HepG2 (cell line): ENCODE measurements around the gene SUN5. TPM values are rescaled to one million over a fixed set of nuclear protein-coding genes. Genes with fewer than 3 reads are reported as not detected.

Experiments
- CC2D1A ChIP-seq: sonication (generic); formaldehyde crosslinking; IDR thresholded peaks from 2 replicates; pipeline ENCODE4 v1.8.1; 2023; ENCODE audit warnings: mild to moderate bottlenecking, missing genetic modification reagents
- KDM5A ChIP-seq: fragments of 200-600 bp; sonication (generic); IDR thresholded peaks from 2 replicates; pipeline ENCODE4 v1.7.0; 2018; ENCODE audit warnings: antibody characterized with exemption, mild to moderate bottlenecking, low read length, borderline replicate concordance
- PHF21A ChIP-seq: sonication (generic); formaldehyde crosslinking; IDR thresholded peaks from 2 replicates; pipeline ENCODE4 v1.5.0; 2020; ENCODE audit warnings: mild to moderate bottlenecking, missing genetic modification reagents
- POLR2A ChIP-seq, 2 experiments: IDR thresholded peaks; 2 replicates each; pipeline ENCODE4 v1.6.1; 2011; ENCODE audit warnings: low read depth in 2 of 2, low read length in 2 of 2, mild to moderate bottlenecking in 1 of 2, moderate library complexity in 1 of 2; ENCODE audit not compliant: insufficient read depth in 1 of 2
- PRMT3 ChIP-seq: sonication (generic); formaldehyde crosslinking; IDR thresholded peaks from 2 replicates; pipeline ENCODE4 v1.8.1; 2022; ENCODE audit warnings: low read depth, mild to moderate bottlenecking, moderate library complexity, missing genetic modification reagents, borderline replicate concordance
- RFX1 ChIP-seq: fragments of 450-650 bp; IDR thresholded peaks from 2 replicates; pipeline ENCODE4 v1.6.1; 2017
- SSRP1 ChIP-seq: IDR thresholded peaks from 2 replicates; pipeline ENCODE4 v1.6.1; 2016; ENCODE audit warnings: control low read depth
- ZIK1 ChIP-seq: sonication (generic); formaldehyde crosslinking; IDR thresholded peaks from 2 replicates; pipeline ENCODE4 v1.5.0; 2020; ENCODE audit warnings: mild to moderate bottlenecking, low read depth, missing genetic modification reagents, borderline replicate concordance
- ZNF225 ChIP-seq: sonication (generic); formaldehyde crosslinking; IDR thresholded peaks from 2 replicates; pipeline ENCODE4 v1.4.0; 2020; ENCODE audit warnings: mild to moderate bottlenecking, missing genetic modification reagents
- ZNF253 ChIP-seq: sonication (generic); formaldehyde crosslinking; IDR thresholded peaks from 2 replicates; pipeline ENCODE4 v1.8.0; 2022; ENCODE audit warnings: mild to moderate bottlenecking, missing genetic modification reagents, borderline replicate concordance
- ZNF329 ChIP-seq: sonication (generic); formaldehyde crosslinking; IDR thresholded peaks from 2 replicates; pipeline ENCODE4 v1.9.0; 2021; ENCODE audit warnings: low read depth, mild to moderate bottlenecking, missing genetic modification reagents
- ZNF333 ChIP-seq: sonication (generic); formaldehyde crosslinking; IDR thresholded peaks from 2 replicates; pipeline ENCODE4 v1.4.0; 2020; ENCODE audit warnings: mild to moderate bottlenecking, missing genetic modification reagents, borderline replicate concordance
- ZNF510 ChIP-seq: sonication (generic); formaldehyde crosslinking; IDR thresholded peaks from 2 replicates; pipeline ENCODE4 v1.4.0; 2020; ENCODE audit warnings: low read depth, mild to moderate bottlenecking, missing genetic modification reagents
- ZNF629 ChIP-seq: sonication (generic); formaldehyde crosslinking; conservative IDR thresholded peaks from 2 replicates; pipeline ENCODE4 v1.5.0; 2020; ENCODE audit warnings: missing genetic modification reagents
- polyA plus RNA-seq, 8 experiments: library from polyadenylated mRNA; depleted of rRNA in 3 of 8; stranded (reverse) in 7 of 8; unstranded in 1 of 8; fragments of >200 nt; fragmentation: Illumina TruSeq in 4 of 8; extraction: Trizol in 4 of 8; gene quantifications; 2 replicates each; pipeline versions ENCODE4 v1.2.1 to v1.2.3, GENCODE V29; 2011 to 2016; ENCODE audit warnings: low read depth in 4 of 8, missing spikeins in 1 of 8, mixed read lengths in 1 of 8; ENCODE audit not compliant: insufficient read depth in 1 of 8
- total RNA-seq, 5 experiments: library from RNA; depleted of rRNA; stranded (reverse); fragments of >200 nt; fragmentation: Illumina TruSeq; extraction: Trizol; gene quantifications; 2 replicates each; pipeline ENCODE4 v1.2.3, GENCODE V29; 2016; ENCODE audit warnings: low read depth in 1 of 5
- TF ChIP-seq, protein P1 (sequence below): IDR thresholded peaks from 2 replicates; pipeline ENCODE4 v1.6.1; 2018; ENCODE audit warnings: missing genetic modification reagents
- TF ChIP-seq, protein P2 (sequence below): IDR thresholded peaks from 2 replicates; pipeline ENCODE4 v1.6.1; 2016; ENCODE audit warnings: low read depth, borderline replicate concordance
- TF ChIP-seq, protein P3 (sequence below): sonication (generic); formaldehyde crosslinking; IDR thresholded peaks from 2 replicates; pipeline ENCODE4 v1.4.0; 2020; ENCODE audit warnings: mild to moderate bottlenecking, missing genetic modification reagents
- TF ChIP-seq, protein P4 (sequence below): sonication (generic); formaldehyde crosslinking; IDR thresholded peaks from 2 replicates; pipeline ENCODE4 v1.4.0; 2020; ENCODE audit warnings: mild to moderate bottlenecking, low read depth, missing genetic modification reagents
- TF ChIP-seq, protein P5 (sequence below): sonication (generic); formaldehyde crosslinking; IDR thresholded peaks from 2 replicates; pipeline ENCODE4 v1.5.0; 2020; ENCODE audit warnings: mild to moderate bottlenecking, missing genetic modification reagents
- TF ChIP-seq, protein P6 (sequence below): sonication (generic); formaldehyde crosslinking; conservative IDR thresholded peaks from 2 replicates; pipeline ENCODE4 v1.8.0; 2022; ENCODE audit warnings: low read depth, missing genetic modification reagents

Gene SUN5
- total and polyA plus RNA-seq, 2 of the 13 experiments (the other 11 are each of a cell fraction or from before 2014, with no cell fraction given), result not detected

DNA sequence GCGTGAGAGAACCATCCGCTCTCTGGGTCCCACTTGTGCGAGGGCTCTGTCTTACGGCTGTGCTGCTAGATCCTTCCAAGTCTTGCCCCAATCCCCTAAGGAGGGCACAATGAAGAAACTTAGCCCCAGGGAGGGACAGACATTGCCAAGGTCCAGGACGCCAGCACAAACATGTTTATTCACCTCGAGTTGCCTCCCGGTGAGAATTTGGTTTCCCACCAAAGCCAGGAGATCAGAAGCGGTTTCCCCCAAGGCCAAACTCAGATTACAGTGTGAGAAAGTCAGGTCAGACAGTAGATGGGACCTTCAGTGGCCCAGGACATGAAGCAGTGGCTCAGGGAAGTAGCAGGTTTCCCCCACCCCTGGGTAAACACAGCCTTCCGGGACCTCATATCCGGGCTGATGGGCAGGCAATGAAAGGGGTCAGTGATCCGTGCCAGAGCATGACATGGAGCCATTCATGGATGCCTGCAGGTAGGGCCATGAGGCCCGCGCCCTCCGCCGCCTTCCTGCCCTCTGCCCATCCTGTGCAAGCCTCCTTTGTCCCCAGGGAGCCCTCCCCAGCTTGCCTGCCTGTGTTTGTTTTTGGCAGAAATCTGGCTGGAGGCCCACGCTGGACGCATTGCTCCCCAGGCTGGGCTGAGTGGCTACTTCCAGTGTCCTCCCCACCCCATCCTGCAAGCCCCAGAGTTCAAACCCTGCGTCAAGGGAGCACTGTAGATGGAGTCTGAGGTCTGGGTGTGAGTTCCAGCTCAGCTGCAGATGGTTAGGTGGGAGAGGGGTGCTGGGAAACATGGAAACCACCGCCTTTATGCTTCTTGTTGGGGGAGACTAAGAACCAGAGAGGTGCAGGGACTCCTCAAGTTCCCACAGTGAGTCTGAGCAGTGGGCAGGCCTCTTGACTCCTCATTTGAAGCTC is 5.2 kb upstream of the SUN5 start (continued):
- TF ChIP-seq PRMT3 (peak; percentile 86; the same call in 1 of the 2 replicates), PHF21A (CRISPR knock-in tag) (peak; percentile 100), ZNF253 (CRISPR knock-in tag) (no peak), ZIK1 (peak; percentile 87; the same call in 1 of the 2 replicates), RFX1 (no peak), ZNF225 (CRISPR knock-in tag) (0 out of 2 replicates have a peak, but pooled peaks have one; percentile 26), CC2D1A (CRISPR knock-in tag) (no peak), ZNF629 (CRISPR knock-in tag) (no peak), SSRP1 (peak; percentile 87; the same call in 1 of the 2 replicates), POLR2A (IDR thresholded peaks at IDR 0.05; ENCODE audit: insufficient read depth in 1 of 2, low read depth in 2 of 2, low read length in 2 of 2) (peak; percentile 80 to 84), ZNF333 (no peak), ZNF510 (CRISPR knock-in tag) (peak; percentile 100), KDM5A (no peak), ZNF329 (CRISPR knock-in tag) (0 out of 2 replicates have a peak, but pooled peaks have one; percentile 42)
- TF ChIP-seq, protein P1, sequence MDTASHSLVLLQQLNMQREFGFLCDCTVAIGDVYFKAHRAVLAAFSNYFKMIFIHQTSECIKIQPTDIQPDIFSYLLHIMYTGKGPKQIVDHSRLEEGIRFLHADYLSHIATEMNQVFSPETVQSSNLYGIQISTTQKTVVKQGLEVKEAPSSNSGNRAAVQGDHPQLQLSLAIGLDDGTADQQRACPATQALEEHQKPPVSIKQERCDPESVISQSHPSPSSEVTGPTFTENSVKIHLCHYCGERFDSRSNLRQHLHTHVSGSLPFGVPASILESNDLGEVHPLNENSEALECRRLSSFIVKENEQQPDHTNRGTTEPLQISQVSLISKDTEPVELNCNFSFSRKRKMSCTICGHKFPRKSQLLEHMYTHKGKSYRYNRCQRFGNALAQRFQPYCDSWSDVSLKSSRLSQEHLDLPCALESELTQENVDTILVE (CRISPR knock-in tag), result no peak; the same call in 1 of the 2 replicates
- TF ChIP-seq, protein P2, sequence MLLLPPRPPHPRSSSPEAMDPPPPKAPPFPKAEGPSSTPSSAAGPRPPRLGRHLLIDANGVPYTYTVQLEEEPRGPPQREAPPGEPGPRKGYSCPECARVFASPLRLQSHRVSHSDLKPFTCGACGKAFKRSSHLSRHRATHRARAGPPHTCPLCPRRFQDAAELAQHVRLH (CRISPR knock-in tag), result peak; percentile 99
- TF ChIP-seq, protein P3, sequence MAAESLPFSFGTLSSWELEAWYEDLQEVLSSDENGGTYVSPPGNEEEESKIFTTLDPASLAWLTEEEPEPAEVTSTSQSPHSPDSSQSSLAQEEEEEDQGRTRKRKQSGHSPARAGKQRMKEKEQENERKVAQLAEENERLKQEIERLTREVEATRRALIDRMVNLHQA (CRISPR knock-in tag), result 0 out of 2 replicates have a peak, but pooled peaks have one; percentile 61
- TF ChIP-seq, protein P4, sequence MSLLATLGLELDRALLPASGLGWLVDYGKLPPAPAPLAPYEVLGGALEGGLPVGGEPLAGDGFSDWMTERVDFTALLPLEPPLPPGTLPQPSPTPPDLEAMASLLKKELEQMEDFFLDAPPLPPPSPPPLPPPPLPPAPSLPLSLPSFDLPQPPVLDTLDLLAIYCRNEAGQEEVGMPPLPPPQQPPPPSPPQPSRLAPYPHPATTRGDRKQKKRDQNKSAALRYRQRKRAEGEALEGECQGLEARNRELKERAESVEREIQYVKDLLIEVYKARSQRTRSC (CRISPR knock-in tag), result peak; percentile 92; the same call in 1 of the 2 replicates
- TF ChIP-seq, protein P5, sequence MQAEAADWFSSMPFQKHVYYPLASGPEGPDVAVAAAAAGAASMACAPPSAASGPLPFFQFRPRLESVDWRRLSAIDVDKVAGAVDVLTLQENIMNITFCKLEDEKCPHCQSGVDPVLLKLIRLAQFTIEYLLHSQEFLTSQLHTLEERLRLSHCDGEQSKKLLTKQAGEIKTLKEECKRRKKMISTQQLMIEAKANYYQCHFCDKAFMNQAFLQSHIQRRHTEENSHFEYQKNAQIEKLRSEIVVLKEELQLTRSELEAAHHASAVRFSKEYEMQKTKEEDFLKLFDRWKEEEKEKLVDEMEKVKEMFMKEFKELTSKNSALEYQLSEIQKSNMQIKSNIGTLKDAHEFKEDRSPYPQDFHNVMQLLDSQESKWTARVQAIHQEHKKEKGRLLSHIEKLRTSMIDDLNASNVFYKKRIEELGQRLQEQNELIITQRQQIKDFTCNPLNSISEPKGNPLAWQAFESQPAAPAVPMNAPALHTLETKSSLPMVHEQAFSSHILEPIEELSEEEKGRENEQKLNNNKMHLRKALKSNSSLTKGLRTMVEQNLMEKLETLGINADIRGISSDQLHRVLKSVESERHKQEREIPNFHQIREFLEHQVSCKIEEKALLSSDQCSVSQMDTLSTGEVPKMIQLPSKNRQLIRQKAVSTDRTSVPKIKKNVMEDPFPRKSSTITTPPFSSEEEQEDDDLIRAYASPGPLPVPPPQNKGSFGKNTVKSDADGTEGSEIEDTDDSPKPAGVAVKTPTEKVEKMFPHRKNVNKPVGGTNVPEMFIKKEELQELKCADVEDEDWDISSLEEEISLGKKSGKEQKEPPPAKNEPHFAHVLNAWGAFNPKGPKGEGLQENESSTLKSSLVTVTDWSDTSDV, result peak; percentile 90; the same call in 1 of the 2 replicates
- TF ChIP-seq, protein P6, sequence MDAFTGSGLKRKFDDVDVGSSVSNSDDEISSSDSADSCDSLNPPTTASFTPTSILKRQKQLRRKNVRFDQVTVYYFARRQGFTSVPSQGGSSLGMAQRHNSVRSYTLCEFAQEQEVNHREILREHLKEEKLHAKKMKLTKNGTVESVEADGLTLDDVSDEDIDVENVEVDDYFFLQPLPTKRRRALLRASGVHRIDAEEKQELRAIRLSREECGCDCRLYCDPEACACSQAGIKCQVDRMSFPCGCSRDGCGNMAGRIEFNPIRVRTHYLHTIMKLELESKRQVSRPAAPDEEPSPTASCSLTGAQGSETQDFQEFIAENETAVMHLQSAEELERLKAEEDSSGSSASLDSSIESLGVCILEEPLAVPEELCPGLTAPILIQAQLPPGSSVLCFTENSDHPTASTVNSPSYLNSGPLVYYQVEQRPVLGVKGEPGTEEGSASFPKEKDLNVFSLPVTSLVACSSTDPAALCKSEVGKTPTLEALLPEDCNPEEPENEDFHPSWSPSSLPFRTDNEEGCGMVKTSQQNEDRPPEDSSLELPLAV (CRISPR knock-in tag), result no peak
